UCSD-AML1 (cell line): ENCODE data around the gene ZC3H12C.
"Not testable (repeated sequence)": the region's sequence is repeated elsewhere in the genome, so short reads cannot be mapped to it uniquely, and the experiment has no call there.

ENCODE experiments used
- DNase-seq: peaks from one replicate; lab custom pipeline; 2025; ENCODE audit not compliant: unreplicated experiment; lab: John Stamatoyannopoulos, UW

The ZC3H12C gene

GRCh38 chr11:110176366-110177085 is 83.3 kb downstream of the ZC3H12C start:
- DNase-seq, result no peak

GRCh38 chr11:110177086-110177456 is 83.9 kb downstream of the ZC3H12C start:
- DNase-seq, result peak; percentile 22

- no peak for DNase-seq
Measured at GRCh38 chr11:110179064-110179463, 85.9 kb downstream of the ZC3H12C start.

- DNase-seq, result no peak
Measured at GRCh38 chr11:110182886-110183285, 89.7 kb downstream of the ZC3H12C start.

GRCh38 chr11:110184456-110184855 is 91.3 kb downstream of the ZC3H12C start:
- no peak for DNase-seq

GRCh38 chr11:110185121-110185591 is 92.0 kb downstream of the ZC3H12C start:
- DNase-seq, result no peak

- DNase-seq, result no peak
Measured at GRCh38 chr11:110185599-110185998, 92.4 kb downstream of the ZC3H12C start.

GRCh38 chr11:110186456-110186855 is 93.3 kb downstream of the ZC3H12C start:
- DNase-seq, result no peak

GRCh38 chr11:110186867-110187266 is 93.7 kb downstream of the ZC3H12C start:
- no peak for DNase-seq

GRCh38 chr11:110187731-110188130 is 94.5 kb downstream of the ZC3H12C start:
- no peak for DNase-seq

- DNase-seq, result no peak
Measured at GRCh38 chr11:110190885-110191284, 97.7 kb downstream of the ZC3H12C start.

GRCh38 chr11:110192604-110193282 is 99.6 kb downstream of the ZC3H12C start:
- DNase-seq, result not testable (repeated sequence)

- not testable (repeated sequence) for DNase-seq
Measured at GRCh38 chr11:110194211-110194766, 101.1 kb downstream of the ZC3H12C start.

GRCh38 chr11:110196241-110196754 is 103.1 kb downstream of the ZC3H12C start:
- DNase-seq, result no peak

- DNase-seq, result no peak
Measured at GRCh38 chr11:110196884-110197420, 103.8 kb downstream of the ZC3H12C start.

GRCh38 chr11:110198031-110198729 is 105.0 kb downstream of the ZC3H12C start:
- no peak for DNase-seq

GRCh38 chr11:110199184-110199981 is 106.2 kb downstream of the ZC3H12C start:
- DNase-seq, result no peak

- no peak for DNase-seq
Measured at GRCh38 chr11:110200241-110200640, 107.0 kb downstream of the ZC3H12C start.

- DNase-seq, result no peak
Measured at GRCh38 chr11:110200836-110201235, 107.6 kb downstream of the ZC3H12C start.

GRCh38 chr11:110207123-110207522 is 113.9 kb downstream of the ZC3H12C start:
- DNase-seq, result no peak
